SK-N-SH treated with all-trans-retinoic acid at 6 μM for 48 hours (cell line): Measurements from ENCODE around the gene SPRED1.

ENCODE experiments used
- ATAC-seq: fragments of 200-7000 bp; cut with Tn5 transposase; 3 replicates; pipeline ENCODE4 v1.9.1; 2020; ENCODE audit warnings: mild to moderate bottlenecking, moderate library complexity
- BACH2 ChIP-seq: fragments of 250-450 bp; sonication (Bioruptor Pico); IDR thresholded peaks from 2 replicates; pipeline ENCODE4 v1.9.0; 2021; ENCODE audit warnings: mild to moderate bottlenecking, borderline replicate concordance
- CREB5 ChIP-seq: fragments of 250-450 bp; sonication (Bioruptor Pico); IDR thresholded peaks from 2 replicates; pipeline ENCODE4 v1.5.1; 2020; ENCODE audit warnings: low read depth, mild to moderate bottlenecking, moderate library complexity
- CSDC2 ChIP-seq: fragments of 250-450 bp; sonication (Bioruptor Pico); IDR thresholded peaks from 2 replicates; pipeline ENCODE4 v1.5.0; 2020; ENCODE audit warnings: mild to moderate bottlenecking, moderate library complexity
- CSRNP3 ChIP-seq: fragments of 250-450 bp; sonication (Bioruptor Pico); IDR thresholded peaks from 2 replicates; pipeline ENCODE4 v1.5.1; 2021; ENCODE audit warnings: mild to moderate bottlenecking, moderate library complexity
- ESRRG ChIP-seq: fragments of 250-450 bp; sonication (Bioruptor Pico); IDR thresholded peaks from 2 replicates; pipeline ENCODE4 v1.6.1; 2021; ENCODE audit warnings: mild to moderate bottlenecking
- ISL1 ChIP-seq: fragments of 250-450 bp; sonication (Bioruptor Pico); IDR thresholded peaks from 2 replicates; pipeline ENCODE4 v2.1.2; 2022; ENCODE audit warnings: mild to moderate bottlenecking, moderate library complexity
- OSR1 ChIP-seq: fragments of 250-450 bp; sonication (Bioruptor Pico); IDR thresholded peaks from 2 replicates; pipeline ENCODE4 v1.8.0; 2022; ENCODE audit warnings: moderate library complexity, mild to moderate bottlenecking, inconsistent platforms
- POU6F1 ChIP-seq: fragments of 250-450 bp; sonication (Bioruptor Pico); IDR thresholded peaks from 2 replicates; pipeline ENCODE4 v1.8.0; 2021; ENCODE audit warnings: low read depth, mild to moderate bottlenecking, moderate library complexity, borderline replicate concordance
- PPARA ChIP-seq: fragments of 250-450 bp; sonication (Bioruptor Pico); IDR thresholded peaks from 2 replicates; pipeline ENCODE4 v1.5.0; 2020; ENCODE audit warnings: mild to moderate bottlenecking, borderline replicate concordance
- RARB ChIP-seq: fragments of 250-450 bp; sonication (Bioruptor Pico); IDR thresholded peaks from 2 replicates; pipeline ENCODE4 v1.8.0; 2021; ENCODE audit warnings: mild to moderate bottlenecking, moderate library complexity
- TOX ChIP-seq: fragments of 250-450 bp; sonication (Bioruptor Pico); IDR thresholded peaks from 2 replicates; pipeline ENCODE4 v1.8.0; 2021; ENCODE audit warnings: mild to moderate bottlenecking, moderate library complexity, borderline replicate concordance
- ZC3H10 ChIP-seq: fragments of 250-450 bp; sonication (Bioruptor Pico); IDR thresholded peaks from 2 replicates; pipeline ENCODE4 v1.5.1; 2021; ENCODE audit warnings: mild to moderate bottlenecking, moderate library complexity
- ZNF565 ChIP-seq: fragments of 450-650 bp; formaldehyde crosslinking; conservative IDR thresholded peaks from 2 replicates; pipeline ENCODE4 v1.5.0; 2020; ENCODE audit warnings: low read depth, mild to moderate bottlenecking, moderate library complexity
- ZNF70 ChIP-seq: fragments of 450-650 bp; formaldehyde crosslinking; IDR thresholded peaks from 2 replicates; pipeline ENCODE4 v1.5.0; 2020; ENCODE audit warnings: mild to moderate bottlenecking, moderate library complexity
- ZNF8 ChIP-seq: fragments of 450-650 bp; formaldehyde crosslinking; IDR thresholded peaks from 2 replicates; pipeline ENCODE4 v1.5.0; 2020; ENCODE audit warnings: mild to moderate bottlenecking, moderate library complexity
- TF ChIP-seq, protein P1 (sequence below): fragments of 250-450 bp; sonication (Bioruptor Pico); IDR thresholded peaks from 2 replicates; pipeline ENCODE4 v1.5.0; 2020; ENCODE audit warnings: mild to moderate bottlenecking, moderate library complexity
- TF ChIP-seq, protein P2 (sequence below): fragments of 250-450 bp; sonication (Bioruptor Pico); IDR thresholded peaks from 2 replicates; pipeline ENCODE4 v1.8.0; 2020; ENCODE audit warnings: mild to moderate bottlenecking, moderate library complexity, borderline replicate concordance

Gene SPRED1

GRCh38 chr15:38401701-38402100, 149.1 kb downstream of the SPRED1 start:
- no peak for TF ChIP-seq BACH2
- TF ChIP-seq RARB (CRISPR knock-in tag): no peak
- no peak for TF ChIP-seq PPARA (CRISPR knock-in tag)
- TF ChIP-seq OSR1 (CRISPR knock-in tag): no peak
- no peak for TF ChIP-seq CREB5
- no peak for TF ChIP-seq ISL1 (CRISPR knock-in tag)
- TF ChIP-seq ZC3H10 (CRISPR knock-in tag): no peak
- no peak for TF ChIP-seq CSRNP3 (CRISPR knock-in tag)
- no peak for ATAC-seq

DNA sequence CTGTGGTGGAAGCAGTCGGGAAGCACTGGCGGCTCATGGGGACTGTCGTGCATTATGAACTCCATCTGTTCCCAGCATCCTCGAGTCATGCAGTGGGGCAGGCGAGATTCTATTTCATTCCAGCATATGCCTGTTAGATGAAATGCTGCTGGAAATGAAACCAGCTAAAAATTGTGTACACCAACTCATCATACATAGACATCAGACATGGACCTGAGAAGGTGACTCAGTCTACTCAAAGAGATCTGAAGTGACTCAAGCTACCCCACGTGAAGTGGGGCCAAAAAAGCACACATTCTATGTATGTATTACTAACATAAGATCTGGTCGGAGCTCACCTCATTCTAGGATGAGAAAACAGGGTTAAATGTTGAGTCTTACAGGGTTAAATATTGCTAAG, 153.8 kb downstream of the SPRED1 start:
- TF ChIP-seq POU6F1 (CRISPR knock-in tag): no peak
- TF ChIP-seq PPARA (CRISPR knock-in tag): no peak
- no peak for TF ChIP-seq CSDC2 (CRISPR knock-in tag)
- no peak for TF ChIP-seq BACH2
- no peak for TF ChIP-seq ZNF8
- no peak for TF ChIP-seq TOX
- TF ChIP-seq CREB5: no peak
- no peak for TF ChIP-seq ZNF70 (CRISPR knock-in tag)
- TF ChIP-seq ISL1 (CRISPR knock-in tag): no peak
- TF ChIP-seq ZNF565 (CRISPR knock-in tag): no peak
- TF ChIP-seq, protein P1, sequence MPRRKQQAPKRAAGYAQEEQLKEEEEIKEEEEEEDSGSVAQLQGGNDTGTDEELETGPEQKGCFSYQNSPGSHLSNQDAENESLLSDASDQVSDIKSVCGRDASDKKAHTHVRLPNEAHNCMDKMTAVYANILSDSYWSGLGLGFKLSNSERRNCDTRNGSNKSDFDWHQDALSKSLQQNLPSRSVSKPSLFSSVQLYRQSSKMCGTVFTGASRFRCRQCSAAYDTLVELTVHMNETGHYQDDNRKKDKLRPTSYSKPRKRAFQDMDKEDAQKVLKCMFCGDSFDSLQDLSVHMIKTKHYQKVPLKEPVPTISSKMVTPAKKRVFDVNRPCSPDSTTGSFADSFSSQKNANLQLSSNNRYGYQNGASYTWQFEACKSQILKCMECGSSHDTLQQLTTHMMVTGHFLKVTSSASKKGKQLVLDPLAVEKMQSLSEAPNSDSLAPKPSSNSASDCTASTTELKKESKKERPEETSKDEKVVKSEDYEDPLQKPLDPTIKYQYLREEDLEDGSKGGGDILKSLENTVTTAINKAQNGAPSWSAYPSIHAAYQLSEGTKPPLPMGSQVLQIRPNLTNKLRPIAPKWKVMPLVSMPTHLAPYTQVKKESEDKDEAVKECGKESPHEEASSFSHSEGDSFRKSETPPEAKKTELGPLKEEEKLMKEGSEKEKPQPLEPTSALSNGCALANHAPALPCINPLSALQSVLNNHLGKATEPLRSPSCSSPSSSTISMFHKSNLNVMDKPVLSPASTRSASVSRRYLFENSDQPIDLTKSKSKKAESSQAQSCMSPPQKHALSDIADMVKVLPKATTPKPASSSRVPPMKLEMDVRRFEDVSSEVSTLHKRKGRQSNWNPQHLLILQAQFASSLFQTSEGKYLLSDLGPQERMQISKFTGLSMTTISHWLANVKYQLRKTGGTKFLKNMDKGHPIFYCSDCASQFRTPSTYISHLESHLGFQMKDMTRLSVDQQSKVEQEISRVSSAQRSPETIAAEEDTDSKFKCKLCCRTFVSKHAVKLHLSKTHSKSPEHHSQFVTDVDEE (CRISPR knock-in tag): no peak
- TF ChIP-seq, protein P2, sequence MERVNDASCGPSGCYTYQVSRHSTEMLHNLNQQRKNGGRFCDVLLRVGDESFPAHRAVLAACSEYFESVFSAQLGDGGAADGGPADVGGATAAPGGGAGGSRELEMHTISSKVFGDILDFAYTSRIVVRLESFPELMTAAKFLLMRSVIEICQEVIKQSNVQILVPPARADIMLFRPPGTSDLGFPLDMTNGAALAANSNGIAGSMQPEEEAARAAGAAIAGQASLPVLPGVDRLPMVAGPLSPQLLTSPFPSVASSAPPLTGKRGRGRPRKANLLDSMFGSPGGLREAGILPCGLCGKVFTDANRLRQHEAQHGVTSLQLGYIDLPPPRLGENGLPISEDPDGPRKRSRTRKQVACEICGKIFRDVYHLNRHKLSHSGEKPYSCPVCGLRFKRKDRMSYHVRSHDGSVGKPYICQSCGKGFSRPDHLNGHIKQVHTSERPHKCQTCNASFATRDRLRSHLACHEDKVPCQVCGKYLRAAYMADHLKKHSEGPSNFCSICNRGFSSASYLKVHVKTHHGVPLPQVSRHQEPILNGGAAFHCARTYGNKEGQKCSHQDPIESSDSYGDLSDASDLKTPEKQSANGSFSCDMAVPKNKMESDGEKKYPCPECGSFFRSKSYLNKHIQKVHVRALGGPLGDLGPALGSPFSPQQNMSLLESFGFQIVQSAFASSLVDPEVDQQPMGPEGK (CRISPR knock-in tag): no peak
- TF ChIP-seq OSR1 (CRISPR knock-in tag): no peak
- no peak for TF ChIP-seq ESRRG (CRISPR knock-in tag)
- ATAC-seq: no peak
